ENCODE data around the gene TRRAP.
A peak's percentile ranks its signal among the peaks of the same experiment; 100 is the strongest.
"Not testable (repeated sequence)": the region's sequence is repeated elsewhere in the genome, so short reads cannot be mapped to it uniquely, and the experiment has no call there.

TRRAP gene

DNA sequence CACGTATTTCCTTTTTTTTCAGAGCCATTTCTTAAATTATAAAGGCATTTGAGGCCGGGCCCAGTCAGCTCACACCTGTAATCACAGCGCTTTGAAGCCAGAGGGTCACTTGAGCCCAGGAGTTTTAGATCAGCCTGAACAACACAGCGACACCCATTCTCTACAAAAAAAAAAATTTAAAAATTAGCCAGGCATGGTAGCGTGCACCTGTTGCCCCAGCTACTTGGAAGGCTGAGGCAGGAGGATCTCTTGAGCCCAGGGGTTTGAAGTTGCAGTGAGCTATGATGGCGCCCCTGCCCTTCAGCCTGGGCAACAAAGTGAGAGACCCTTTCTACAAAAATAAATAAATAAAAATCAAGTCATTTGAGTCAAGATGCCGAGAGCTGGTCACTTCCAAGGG, 11.6 kb upstream of the TRRAP start:
- no peak for DNase-seq (ENCODE audit: low spot score)

DNA sequence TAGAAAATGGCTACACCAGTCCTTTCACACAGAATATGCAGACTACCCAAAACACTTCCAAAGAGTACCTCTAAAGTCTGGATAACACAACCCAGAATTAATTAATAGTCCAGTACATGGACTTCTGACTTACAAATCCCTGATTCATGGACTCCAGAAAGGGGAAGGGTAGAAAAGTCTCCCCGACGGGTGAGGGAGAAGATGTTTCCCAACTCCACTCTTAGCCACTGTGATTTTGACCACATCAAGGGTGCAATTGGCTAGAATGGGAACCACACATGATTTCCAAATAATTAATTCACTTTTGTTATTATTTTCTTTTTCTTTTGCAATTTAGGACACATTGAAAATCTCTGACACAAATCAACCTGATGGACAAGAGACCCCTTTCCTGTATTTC, 9.9 kb upstream of the TRRAP start:
- DNase-seq (ENCODE audit: low spot score) = no peak

DNA sequence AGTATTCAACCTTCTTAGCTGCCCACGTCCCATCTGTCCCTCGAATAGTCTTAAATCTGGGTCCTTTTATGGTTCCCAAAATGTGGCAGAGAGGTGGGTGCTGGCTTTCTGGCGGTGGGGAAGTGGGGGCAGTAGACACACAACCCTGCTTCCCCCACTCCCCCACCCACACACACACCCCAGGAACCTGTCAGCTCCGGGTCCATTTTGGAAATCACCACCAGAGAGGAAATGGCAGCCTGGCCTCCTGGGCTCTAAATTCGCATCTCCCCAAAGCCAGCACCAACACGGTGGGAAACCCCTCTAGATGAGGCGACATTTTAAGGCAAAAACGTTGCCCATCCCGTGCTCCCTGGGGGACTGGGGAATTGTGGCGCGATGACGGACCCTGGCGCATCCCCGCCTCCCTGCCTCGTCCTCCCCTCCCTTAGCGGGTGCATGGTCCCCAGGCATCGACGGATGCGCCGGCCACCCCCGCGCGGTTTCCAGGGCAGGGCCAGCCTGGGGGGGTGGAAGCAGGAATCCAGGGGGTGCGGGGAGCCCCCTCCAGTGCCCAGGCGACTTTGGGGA, 9.2 kb upstream of the TRRAP start:
- DNase-seq (ENCODE audit: low spot score) = no peak

DNA sequence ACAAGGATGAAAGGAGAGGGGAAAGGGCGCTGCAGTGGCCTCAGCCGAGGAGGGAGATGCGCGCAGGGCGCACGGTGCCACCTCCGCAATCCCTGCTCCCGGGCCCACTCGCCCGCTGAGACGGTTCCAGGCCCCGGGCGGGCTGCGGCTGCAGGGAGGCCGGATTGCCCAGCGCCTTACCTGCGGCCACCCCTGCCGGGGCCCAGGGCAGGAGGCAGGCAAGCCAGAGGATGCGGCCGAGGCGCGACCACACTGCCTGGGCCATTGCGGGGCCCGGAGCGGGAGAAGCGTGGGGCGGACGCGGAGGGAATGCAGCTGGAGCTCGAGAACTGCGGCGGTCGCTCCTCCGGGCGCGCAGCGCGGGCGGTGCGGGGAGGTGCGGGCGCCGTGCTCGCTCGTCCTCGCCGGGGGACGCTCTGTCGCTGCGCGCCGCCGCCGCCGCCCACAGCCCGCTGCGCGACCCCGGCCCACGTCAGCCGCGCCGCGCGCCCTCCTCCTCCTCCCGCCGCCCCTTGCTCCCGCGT, 8.7 kb upstream of the TRRAP start, which contains the start of gene TMEM130:
TMEM130 (minus strand) TSS at position 418 of the 524 bp plus-strand sequence; CDS start at position 265, 153 bp downstream.
- DNase-seq (ENCODE audit: low spot score) = no peak

DNA sequence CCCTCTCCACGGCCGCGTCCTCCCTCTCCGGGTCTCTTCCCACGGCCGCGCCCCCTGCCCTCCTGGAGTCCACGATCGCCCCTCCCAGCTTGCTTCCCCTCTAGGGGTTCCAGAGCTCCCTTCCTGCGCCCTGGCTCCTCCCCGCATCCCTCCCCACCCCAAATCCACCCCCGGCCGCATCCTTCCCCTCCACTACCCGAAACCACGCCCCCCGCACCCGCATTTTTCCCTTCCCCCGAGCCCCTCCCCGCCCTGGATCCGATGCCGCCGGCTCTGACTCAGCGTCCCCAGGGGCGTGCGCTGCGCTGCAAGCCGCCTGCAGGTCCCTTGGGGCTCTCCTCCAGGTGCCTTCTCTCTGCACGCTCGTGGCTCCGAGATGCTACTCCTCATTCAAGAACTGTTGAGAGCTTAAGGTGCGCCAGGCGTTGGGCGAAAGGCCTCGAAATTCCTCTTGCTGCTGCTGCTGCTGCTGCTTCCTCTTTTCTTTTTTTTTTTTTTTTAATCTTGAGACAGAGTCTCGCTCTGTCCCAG, 8.1 kb upstream of the TRRAP start:
- peak; percentile 52 for DNase-seq (ENCODE audit: low spot score)

DNA sequence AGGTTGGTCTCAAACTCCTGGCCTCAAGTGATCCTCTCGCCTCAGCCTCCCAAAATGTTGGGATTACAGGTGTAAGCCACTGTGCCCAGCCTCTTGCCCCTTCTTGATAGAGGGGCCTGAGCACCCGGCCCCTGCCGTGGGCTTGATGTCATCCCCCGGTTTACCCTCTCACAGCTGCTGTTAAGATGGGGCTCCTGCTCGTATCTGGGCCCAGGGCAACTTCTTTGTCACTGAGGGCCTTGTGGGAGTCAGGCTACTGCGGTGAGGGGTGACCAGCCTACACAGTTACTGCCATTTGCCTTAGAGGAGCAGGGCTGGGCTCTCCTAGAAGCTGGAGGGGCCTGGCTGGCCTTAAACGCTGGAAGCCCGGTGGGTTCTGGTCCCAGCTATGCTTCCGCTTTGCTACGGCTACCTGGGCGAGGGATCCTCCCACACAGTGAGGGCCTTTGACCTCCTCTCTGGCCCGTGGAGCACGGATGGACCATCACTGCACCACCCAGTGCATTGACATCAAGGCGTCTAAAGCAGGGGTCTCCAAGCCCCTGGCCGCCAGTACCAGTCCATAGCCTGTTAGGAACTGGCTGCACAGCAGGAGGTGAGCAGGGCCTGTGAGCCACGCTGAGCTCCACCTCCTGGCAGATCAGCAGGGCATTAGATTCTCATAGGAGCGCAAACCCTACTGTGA, 7.4 kb upstream of the TRRAP start:
- no peak for DNase-seq (ENCODE audit: low spot score)

DNA sequence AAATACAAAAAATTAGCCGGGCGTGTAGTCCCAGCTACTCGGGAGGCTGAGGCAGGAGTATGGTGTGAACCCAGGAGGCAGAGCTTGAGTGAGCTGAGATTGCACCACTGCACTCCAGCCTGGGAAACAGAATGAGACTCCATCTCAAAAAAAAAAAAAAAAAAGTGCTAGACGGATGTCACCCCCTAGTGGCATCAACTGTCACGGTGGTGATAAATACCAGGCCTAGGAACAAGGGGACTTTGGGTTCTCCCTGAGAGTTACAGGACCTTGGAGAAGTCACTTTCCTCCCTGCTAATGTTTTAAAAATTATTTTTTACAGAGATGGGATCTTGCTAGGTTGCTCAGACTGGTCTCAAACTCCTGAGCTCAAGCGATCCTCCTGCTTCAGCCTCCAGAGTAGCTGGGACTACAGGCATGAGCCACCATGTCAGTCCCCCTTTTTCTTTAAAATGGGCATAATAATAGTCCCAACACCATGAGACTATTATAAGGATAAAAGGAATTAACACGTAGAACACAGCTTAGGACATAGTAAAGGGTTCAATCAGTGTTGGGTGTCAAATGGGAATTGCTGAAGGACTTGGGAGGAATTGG, 5.9 kb upstream of the TRRAP start:
- DNase-seq (ENCODE audit: low spot score) = peak; percentile 32

DNA sequence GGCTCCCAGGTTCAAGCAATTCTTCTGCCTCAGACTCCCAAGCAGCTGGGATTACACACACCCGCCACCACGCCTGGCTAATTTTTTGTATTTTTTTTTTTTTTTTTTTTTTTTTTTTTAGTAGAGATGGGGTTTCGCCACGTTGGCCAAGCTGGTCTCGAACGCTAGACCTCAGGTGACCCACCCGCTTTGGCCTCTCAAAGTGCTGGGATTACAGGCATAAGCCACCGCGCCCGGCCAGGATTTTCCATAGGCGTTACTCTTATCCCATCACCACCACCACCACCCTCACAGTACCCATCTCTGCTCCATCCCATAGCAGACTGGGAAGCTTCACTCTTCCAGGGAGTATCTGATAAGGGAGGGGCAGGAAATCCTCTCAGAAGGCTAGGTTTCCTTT, 4.7 kb upstream of the TRRAP start:
- DNase-seq (ENCODE audit: low spot score) = not testable (repeated sequence)

DNA sequence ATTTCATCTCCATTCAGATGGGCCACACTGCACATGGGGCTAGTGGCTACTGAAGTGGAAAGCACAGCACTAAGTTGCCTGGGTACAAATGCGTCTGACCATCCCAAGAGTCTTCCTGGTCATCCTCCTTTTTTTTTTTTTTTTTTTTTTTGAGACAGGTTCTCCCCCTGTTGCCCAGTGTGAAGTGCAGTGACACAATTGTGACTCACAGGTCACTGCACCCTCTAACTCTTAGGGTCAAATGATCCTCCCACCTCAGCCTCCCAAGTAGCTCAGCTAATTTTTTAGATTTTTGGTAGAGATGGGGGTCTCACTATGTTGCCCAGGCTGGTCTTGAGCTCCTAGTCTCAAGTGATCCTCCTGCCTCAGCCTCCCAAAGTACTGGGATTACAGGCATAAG, 3.4 kb upstream of the TRRAP start:
- DNase-seq (ENCODE audit: low spot score) = no peak

DNA sequence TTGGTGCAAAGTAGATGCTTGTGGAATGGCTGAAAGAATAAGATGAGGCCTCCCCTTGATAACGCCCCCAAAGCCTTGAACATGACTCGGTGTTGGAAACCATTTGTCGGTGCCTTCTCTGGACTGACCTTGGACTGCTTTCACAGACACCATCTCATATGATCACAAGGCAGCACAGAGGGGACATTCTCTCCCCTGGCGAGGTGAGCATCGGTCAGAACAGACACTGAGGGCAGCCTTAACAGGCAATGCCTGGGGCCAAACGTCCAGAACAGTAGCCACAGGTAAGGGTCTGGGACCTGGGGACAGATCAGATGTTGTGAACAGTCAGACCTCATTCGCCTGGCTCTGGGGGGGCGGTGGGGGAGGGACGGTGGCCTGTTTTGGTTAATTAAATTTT, 2.8 kb upstream of the TRRAP start:
- no peak for DNase-seq (ENCODE audit: low spot score)

DNA sequence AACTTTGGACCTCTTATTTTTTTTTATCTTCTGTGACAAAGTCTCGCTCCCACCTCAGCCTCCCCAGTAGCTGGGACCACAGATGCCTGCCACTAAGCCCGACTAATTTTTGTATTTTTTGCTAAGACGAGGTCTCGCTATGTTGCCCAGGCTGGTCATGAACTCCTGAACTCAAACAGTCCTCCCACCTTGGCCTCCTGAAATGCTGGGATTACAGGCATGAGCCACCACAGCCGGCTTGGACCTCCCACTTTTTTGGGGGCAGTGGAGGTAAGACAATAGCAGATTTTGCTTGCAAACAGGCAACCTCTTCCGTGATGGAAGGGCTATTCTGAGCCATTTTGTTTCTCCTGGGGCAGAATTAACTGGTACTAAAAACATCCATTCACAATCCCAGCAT, 1.2 kb upstream of the TRRAP start:
- no peak for DNase-seq (ENCODE audit: low spot score)

DNA sequence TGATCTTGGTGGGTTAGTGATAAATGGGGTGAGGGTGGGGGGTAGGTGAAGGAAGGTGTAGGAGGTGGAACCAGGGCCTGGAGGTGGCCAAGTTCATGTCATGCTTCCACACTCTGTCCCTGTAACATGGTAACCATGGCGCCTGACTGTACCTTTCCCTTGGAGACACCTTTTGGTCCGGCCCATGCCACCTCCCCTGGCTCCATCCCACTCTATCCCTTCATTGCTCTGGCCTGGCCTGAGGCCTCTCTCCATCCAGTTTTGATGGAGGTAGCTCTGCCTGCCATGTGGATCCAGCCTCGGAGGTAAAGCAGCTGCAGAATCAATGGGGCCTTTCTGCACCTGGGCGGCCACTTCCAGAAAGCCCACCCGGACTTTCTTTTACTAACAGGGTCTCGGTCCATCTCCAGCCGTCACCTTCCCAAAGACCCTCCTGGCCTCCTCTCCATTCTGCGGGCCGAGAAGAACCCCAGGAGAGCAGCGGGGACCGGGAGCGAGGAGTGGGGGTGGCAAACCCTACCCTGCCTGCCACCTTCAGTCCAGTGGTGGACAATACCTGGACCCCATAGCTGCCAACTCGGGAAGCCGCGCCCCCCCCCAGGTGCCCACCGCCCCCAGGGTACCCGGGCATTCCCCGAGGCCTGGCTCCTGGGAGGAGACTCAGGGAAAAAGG, 504 bp upstream of the TRRAP start:
- DNase-seq (ENCODE audit: low spot score) = no peak

DNA sequence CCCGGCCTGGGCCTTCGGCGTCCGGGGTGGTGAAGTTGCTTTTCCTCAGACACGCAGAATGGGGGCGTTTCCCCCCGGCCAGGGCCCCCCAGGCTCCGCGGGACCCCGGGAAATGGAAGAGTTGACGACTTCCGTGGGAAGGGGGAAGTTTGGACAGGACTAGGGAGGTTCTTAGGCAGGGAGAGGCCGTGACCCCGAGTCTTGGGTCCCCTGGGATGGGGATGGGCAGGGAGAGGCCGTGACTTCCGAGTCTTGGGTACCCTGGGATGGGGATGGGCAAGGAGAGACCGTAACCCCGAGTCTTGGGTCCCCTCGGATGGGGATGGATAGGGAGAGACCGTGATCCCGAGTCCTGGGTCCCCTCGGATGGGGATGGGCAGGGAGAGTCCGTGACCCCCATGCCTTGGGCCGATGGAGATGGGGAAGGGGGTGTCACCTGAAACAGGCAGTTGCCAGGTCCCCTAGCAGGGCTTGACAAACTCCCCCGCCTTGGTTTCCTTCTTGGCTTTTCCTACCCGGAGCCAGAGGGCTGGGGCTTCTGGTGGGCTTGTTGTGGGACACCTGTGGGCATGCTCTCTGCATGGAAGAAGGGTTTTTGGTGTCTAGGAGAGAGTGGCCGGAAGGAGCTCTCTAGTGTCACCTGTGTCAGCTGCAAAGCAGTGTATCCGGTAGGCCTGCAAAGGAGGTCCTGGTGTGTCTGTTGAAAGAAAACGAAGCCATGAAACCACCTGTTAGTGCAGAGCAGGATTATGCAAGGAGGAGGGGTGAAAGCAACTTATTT, 1.1 kb downstream of the TRRAP start:
- peak; percentile 76 for DNase-seq (ENCODE audit: low spot score)

DNA sequence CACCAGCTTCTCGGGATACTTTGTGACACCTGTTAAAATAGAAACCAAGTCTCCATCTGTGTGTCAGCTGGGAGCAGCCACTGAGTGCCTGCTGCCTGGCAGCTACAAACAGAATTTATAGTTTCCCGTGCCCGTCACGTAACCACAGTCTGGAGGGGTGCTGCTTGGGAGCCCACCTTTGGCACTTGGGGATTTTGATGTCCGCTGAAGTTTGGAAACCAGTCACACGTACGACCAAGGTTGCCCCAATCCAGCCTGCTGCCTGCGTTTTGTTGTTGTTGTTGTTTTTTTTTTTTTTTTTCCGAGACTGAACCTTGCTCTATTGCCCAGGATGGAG, 1.6 kb downstream of the TRRAP start:
- no peak for DNase-seq (ENCODE audit: low spot score)

DNA sequence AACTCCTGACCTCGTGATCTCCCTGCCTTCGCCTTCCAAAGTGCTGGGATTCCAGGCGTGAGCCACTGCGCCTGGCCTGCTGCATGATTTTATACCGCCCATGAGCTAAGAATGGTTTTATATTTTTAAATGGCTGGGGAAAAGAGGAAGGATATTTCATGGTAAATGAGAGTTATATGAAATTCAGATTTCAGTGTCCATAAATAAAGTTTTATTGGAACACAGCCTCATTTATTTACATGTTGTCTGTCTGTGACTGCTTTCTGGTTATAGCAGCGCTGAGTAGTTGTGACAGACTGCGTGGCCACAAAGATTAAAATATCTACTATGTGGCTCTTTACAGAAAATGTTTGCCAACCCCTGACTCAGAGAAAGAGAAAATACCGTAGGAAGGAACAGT, 2.2 kb downstream of the TRRAP start:
- no peak for DNase-seq (ENCODE audit: low spot score)

DNA sequence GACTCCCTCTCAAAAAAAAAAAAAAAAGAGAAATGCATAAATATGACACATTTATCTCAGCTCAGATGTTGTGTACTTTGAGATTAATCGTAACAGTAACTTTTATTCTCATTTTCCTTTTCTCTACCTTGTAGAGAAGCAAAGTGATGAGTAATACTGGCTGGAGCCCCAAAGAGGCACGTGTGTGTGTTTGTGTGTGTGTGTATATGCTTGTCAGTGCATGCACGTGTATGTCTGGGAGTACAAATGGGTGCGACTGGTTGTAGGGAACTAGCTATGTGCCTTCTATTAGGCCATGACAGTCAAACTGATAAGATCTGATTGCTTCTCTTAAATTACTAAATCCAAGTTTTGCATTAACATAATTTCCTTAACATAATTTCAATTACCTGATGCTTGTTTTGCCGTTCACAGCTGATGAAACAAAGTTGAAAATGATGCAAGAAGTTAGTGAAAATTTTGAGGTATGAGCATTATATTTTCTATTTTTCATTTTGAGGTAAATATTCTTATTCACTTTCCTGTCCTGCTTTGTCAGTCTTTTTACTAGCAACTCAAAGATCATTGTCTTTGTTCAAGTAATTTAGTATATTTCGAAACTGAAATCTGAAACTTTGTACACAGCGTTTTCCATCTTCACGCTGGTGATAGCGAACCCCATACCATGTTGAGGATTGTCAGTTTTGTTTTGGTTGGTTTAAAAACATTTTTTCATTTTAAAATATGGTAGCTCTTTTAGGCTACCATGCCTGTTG, 3.4 kb downstream of the TRRAP start:
- DNase-seq (ENCODE audit: low spot score) = no peak

DNA sequence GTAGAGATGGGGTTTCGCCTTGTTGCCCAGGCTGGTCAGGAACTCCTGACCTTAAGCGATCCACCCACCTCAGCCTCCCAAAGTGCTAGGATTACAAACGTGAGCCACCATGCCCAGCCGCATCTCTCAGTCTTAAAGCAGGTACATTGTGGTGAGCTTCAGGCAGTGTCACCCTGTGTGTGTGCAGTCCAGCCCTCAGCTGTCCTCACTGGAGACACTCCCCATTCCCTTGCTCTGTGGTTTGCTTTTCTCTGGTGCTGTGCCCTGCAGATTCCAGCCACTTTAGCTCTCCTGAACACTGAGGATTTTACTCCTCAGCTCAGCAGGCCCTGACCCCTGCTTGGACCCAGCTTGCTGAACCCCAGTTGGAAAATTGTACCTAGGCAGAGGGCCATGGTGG, 6.1 kb downstream of the TRRAP start:
- DNase-seq (ENCODE audit: low spot score) = no peak

DNA sequence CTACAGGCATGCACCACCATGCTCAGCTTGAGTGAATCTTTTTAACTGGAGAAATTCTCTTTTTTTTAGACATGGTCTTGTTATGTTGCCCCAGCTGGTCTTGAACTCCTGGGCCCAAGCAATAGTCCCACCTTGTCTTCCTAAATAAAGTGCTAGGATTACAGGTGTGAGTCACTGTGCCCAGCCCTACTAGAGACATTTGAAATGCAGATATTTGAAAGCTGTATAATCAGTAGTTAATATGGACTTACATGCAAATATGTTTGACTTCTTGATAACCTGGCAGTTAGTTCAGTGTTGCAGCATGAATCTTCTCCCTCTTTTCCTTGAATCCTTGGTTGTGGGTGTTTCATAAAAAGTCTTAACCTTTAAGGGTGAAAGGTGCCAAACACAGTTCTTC, 8.7 kb downstream of the TRRAP start:
- no peak for DNase-seq (ENCODE audit: low spot score)

DNA sequence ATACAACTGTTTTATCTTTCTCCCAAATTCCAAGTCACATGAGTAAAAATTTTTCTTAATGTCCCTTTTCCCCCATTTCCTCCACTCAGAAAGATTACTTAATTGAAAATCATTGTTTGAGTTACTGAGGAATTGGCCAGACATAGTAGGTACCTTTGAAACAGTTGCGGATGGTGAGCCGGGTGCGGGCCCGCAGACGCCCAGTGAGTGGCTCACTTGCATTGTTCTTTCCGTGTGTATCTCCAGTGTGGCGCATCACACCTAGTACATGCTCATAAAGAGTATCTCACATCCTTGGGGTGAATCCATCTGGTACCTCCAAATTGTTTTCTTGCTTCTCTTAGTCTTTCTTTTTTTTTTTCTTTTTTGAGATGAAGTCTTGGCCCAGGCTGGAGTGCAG, 14.3 kb downstream of the TRRAP start:
- DNase-seq (ENCODE audit: low spot score) = no peak

DNA sequence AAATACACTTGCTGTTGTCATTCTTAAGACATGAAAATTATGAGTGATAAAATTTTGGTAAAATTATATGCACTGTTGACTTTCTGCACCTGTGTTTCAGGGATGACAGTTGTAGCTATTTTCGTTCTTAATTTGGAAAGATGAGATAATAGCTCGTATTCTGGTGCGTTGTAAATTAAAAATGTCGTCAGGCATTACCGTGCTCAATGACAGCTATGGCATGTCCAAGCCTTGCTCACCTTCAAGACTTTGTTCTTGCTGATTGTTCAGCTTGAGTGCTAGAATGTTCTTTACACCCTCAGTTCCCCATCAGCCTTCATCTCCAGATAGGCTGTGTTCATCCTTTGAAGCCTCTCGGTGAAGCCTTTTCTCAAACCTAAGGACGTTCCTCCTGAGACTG, 21.5 kb downstream of the TRRAP start:
- no peak for DNase-seq (ENCODE audit: low spot score)

DNA sequence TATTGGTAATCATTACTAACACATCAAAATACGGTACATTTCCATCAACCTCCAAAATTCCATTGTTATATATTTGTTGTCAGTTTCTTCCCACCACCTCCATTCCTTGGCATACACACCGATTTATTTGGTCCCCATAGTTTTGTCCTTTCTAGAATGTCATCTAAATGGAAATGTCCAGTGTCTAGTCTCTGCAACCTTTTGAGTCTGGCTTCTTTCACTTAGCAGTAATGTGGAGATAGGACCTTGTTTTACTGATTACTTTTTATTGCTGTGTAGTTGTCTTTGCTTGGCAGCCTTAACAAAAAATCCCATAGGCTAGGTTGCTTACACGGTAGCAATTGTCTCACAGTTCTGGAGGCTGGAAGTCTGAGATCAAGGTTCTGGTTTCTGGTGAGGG, 22.5 kb downstream of the TRRAP start:
- no peak for DNase-seq (ENCODE audit: low spot score)

All from CD4-positive, alpha-beta T cell treated with Interleukin-15 for 4 hours (primary cell).